ENCODE measurements around the gene OR51D1. TPM values are rescaled to one million over a fixed set of nuclear protein-coding genes. Genes with fewer than 3 reads are reported as not detected.

The OR51D1 gene
- total and polyA plus RNA-seq, 2 experiments from 2014 or later: not detected

- H3F3A ChIP-seq (ENCODE audit: insufficient read depth): no peaks in the 10 kb centered on the region
- H3K36me3 ChIP-seq (ENCODE audit: low read depth): no peaks in the 10 kb centered on the region
- H2AFZ ChIP-seq: no peak overlapping the region
- no peak overlapping the region for H3K9ac ChIP-seq
- no peak overlapping the region for H3K27ac ChIP-seq
- in situ Hi-C loops (cut with MboI): loop anchor here (10.0 to 25.0 kb wide), 2 partner anchors 361 to 743 kb away; partner anchors contain the start of gene OR51M1
- no peak overlapping the region for H3K4me2 ChIP-seq (ENCODE audit: unreplicated experiment)
- no peaks in the 10 kb centered on the region for H4K20me1 ChIP-seq (ENCODE audit: insufficient read depth)
- H3K9me2 ChIP-seq (ENCODE audit: insufficient read depth): no peaks in the 10 kb centered on the region
- no peaks in the 10 kb centered on the region for H3K79me2 ChIP-seq (ENCODE audit: insufficient read depth)
- no peaks in the 10 kb centered on the region for H3K4me1 ChIP-seq (ENCODE audit: insufficient read depth)
- TF ChIP-seq EZH2phosphoT487 (IDR thresholded peaks at IDR 0.05; ENCODE audit: insufficient read depth, low read depth): no peak
- TF ChIP-seq EZH2 (IDR thresholded peaks at IDR 0.05; ENCODE audit: insufficient read depth, poor library complexity, severe bottlenecking): no peak
- H3K27me3 ChIP-seq (replicated peaks; ENCODE audit: insufficient read depth): no peaks in the 10 kb centered on the region
- no peak for DNase-seq
- no peaks in the 10 kb centered on the region for H3K9me3 ChIP-seq (ENCODE audit: low read depth)
- WGBS, 2 experiments (ENCODE audit: low coverage in 1 of 2, low lambda C conversion rate in 2 of 2, missing lambda C conversion rate in 2 of 2): 26 to 31% methylated on average over 3 to 4 of the region's 4 CpGs
- H3K4me3 ChIP-seq: no peak overlapping the region
Observed at GRCh38 chr11:4644233-4644632, 7.0 kb downstream of the OR51D1 start.

GRCh38 chr11:4645974-4646373 is 8.7 kb downstream of the OR51D1 start:
- in situ Hi-C loops (cut with MboI): loop anchor here (10.0 to 25.0 kb wide), 2 partner anchors 359 to 741 kb away; partner anchors contain the start of gene OR51M1
- no peak for DNase-seq
- Histone ChIP-seq H2AFZ (no peak overlapping the region), H3K79me2 (ENCODE audit: insufficient read depth) (no peaks in the 10 kb centered on the region), H3K9me3 (ENCODE audit: low read depth) (no peaks in the 10 kb centered on the region), H3K9ac (no peak overlapping the region), H3K27me3 (replicated peaks; ENCODE audit: insufficient read depth) (no peaks in the 10 kb centered on the region), H3K4me3 (no peak overlapping the region), H3K4me1 (ENCODE audit: insufficient read depth) (no peaks in the 10 kb centered on the region), H4K20me1 (ENCODE audit: insufficient read depth) (no peaks in the 10 kb centered on the region), H3K27ac (no peak overlapping the region), H3K4me2 (ENCODE audit: unreplicated experiment) (no peak overlapping the region), H3K36me3 (ENCODE audit: low read depth) (no peaks in the 10 kb centered on the region), H3K9me2 (ENCODE audit: insufficient read depth) (no peaks in the 10 kb centered on the region), H3F3A (ENCODE audit: insufficient read depth) (no peaks in the 10 kb centered on the region)
- whole genome bisulfite sequencing, 2 experiments (ENCODE audit: low coverage in 1 of 2, low lambda C conversion rate in 2 of 2, missing lambda C conversion rate in 2 of 2): 12 to 14% methylated on average over 2 of the region's 2 CpGs
- TF ChIP-seq EZH2 (IDR thresholded peaks at IDR 0.05; ENCODE audit: insufficient read depth, poor library complexity, severe bottlenecking): no peak
- TF ChIP-seq EZH2phosphoT487 (IDR thresholded peaks at IDR 0.05; ENCODE audit: insufficient read depth, low read depth): no peak

GRCh38 chr11:4647766-4648165 is 10.5 kb downstream of the OR51D1 start:
- H3K4me2 ChIP-seq (ENCODE audit: unreplicated experiment): no peak overlapping the region
- H3K36me3 ChIP-seq (ENCODE audit: low read depth): no peaks in the 10 kb centered on the region
- H3K4me1 ChIP-seq (ENCODE audit: insufficient read depth): no peaks in the 10 kb centered on the region
- H3F3A ChIP-seq (ENCODE audit: insufficient read depth): no peaks in the 10 kb centered on the region
- H4K20me1 ChIP-seq (ENCODE audit: insufficient read depth): no peaks in the 10 kb centered on the region
- no peak overlapping the region for H3K27ac ChIP-seq
- H3K9me3 ChIP-seq (ENCODE audit: low read depth): no peaks in the 10 kb centered on the region
- H3K79me2 ChIP-seq (ENCODE audit: insufficient read depth): no peaks in the 10 kb centered on the region
- no peak overlapping the region for H3K9ac ChIP-seq
- H3K9me2 ChIP-seq (ENCODE audit: insufficient read depth): no peaks in the 10 kb centered on the region
- no peak overlapping the region for H2AFZ ChIP-seq
- no peak for TF ChIP-seq EZH2 (IDR thresholded peaks at IDR 0.05; ENCODE audit: insufficient read depth, poor library complexity, severe bottlenecking)
- TF ChIP-seq EZH2phosphoT487 (IDR thresholded peaks at IDR 0.05; ENCODE audit: insufficient read depth, low read depth): no peak
- H3K27me3 ChIP-seq (replicated peaks; ENCODE audit: insufficient read depth): no peaks in the 10 kb centered on the region
- WGBS, 2 experiments (ENCODE audit: low coverage in 1 of 2, low lambda C conversion rate in 2 of 2, missing lambda C conversion rate in 2 of 2): 1 to 5% methylated on average over 4 of the region's 4 CpGs
- DNase-seq: no peak
- H3K4me3 ChIP-seq: no peak overlapping the region
- in situ Hi-C loops (cut with MboI): loop anchor here (10.0 to 25.0 kb wide), 2 partner anchors 357 to 740 kb away; partner anchors contain the start of gene OR51M1

- no peaks in the 10 kb centered on the region for H4K20me1 ChIP-seq (ENCODE audit: insufficient read depth)
- H3K27ac ChIP-seq: no peak overlapping the region
- TF ChIP-seq EZH2phosphoT487 (IDR thresholded peaks at IDR 0.05; ENCODE audit: insufficient read depth, low read depth): no peak
- no peak for TF ChIP-seq EZH2 (IDR thresholded peaks at IDR 0.05; ENCODE audit: insufficient read depth, poor library complexity, severe bottlenecking)
- H3K9me3 ChIP-seq (ENCODE audit: low read depth): no peaks in the 10 kb centered on the region
- no peak overlapping the region for H3K4me3 ChIP-seq
- H3K4me2 ChIP-seq (ENCODE audit: unreplicated experiment): no peak overlapping the region
- H3F3A ChIP-seq (ENCODE audit: insufficient read depth): no peaks in the 10 kb centered on the region
- DNase-seq: no peak
- H3K27me3 ChIP-seq (replicated peaks; ENCODE audit: insufficient read depth): no peaks in the 10 kb centered on the region
- H2AFZ ChIP-seq: no peak overlapping the region
- H3K79me2 ChIP-seq (ENCODE audit: insufficient read depth): no peaks in the 10 kb centered on the region
- H3K9me2 ChIP-seq (ENCODE audit: insufficient read depth): no peaks in the 10 kb centered on the region
- WGBS, 2 experiments (ENCODE audit: low coverage in 1 of 2, low lambda C conversion rate in 2 of 2, missing lambda C conversion rate in 2 of 2): 3 to 10% methylated on average over 2 of the region's 2 CpGs
- no peaks in the 10 kb centered on the region for H3K4me1 ChIP-seq (ENCODE audit: insufficient read depth)
- in situ Hi-C loops (cut with MboI): no loop called here
- H3K9ac ChIP-seq: no peak overlapping the region
- H3K36me3 ChIP-seq (ENCODE audit: low read depth): no peaks in the 10 kb centered on the region
Observed at GRCh38 chr11:4654635-4655369, 17.5 kb downstream of the OR51D1 start.
